HEK293T (cell line): ENCODE measurements around the gene TBC1D14.
"Not testable (repeated sequence)": the region's sequence is repeated elsewhere in the genome, so short reads cannot be mapped to it uniquely, and the experiment has no call there.

Experiments
- BHLHE40 ChIP-seq: fragments of 450-650 bp; IDR thresholded peaks from 2 replicates; pipeline ENCODE4 v1.6.1; 2016; ENCODE audit warnings: mild to moderate bottlenecking, moderate library complexity, borderline replicate concordance
- CTBP1 ChIP-seq: fragments of 450-650 bp; IDR thresholded peaks from 2 replicates; pipeline ENCODE4 v1.6.1; 2016; ENCODE audit warnings: borderline replicate concordance
- ELF4 ChIP-seq: fragments of 450-650 bp; IDR thresholded peaks from 2 replicates; pipeline ENCODE4 v1.6.1; 2017; ENCODE audit warnings: antibody characterized with exemption
- FOXM1 ChIP-seq: fragments of 450-650 bp; IDR thresholded peaks from 2 replicates; pipeline ENCODE4 v1.6.1; 2017; ENCODE audit warnings: mild to moderate bottlenecking, borderline replicate concordance
- L3MBTL2 ChIP-seq: fragments of 450-650 bp; conservative IDR thresholded peaks from 2 replicates; pipeline ENCODE4 v1.6.1; 2016; ENCODE audit warnings: mild to moderate bottlenecking
- NFRKB ChIP-seq: fragments of 450-650 bp; IDR thresholded peaks from 2 replicates; pipeline ENCODE4 v1.6.1; 2016; ENCODE audit warnings: mild to moderate bottlenecking, moderate library complexity
- SP1 ChIP-seq: fragments of 450-650 bp; IDR thresholded peaks from 2 replicates; pipeline ENCODE4 v1.6.1; 2017
- SUZ12 ChIP-seq: fragments of 450-650 bp; IDR thresholded peaks from 2 replicates; pipeline ENCODE4 v1.6.1; 2016; ENCODE audit warnings: mild to moderate bottlenecking
- TARDBP ChIP-seq: fragments of 450-650 bp; IDR thresholded peaks from 2 replicates; pipeline ENCODE4 v1.6.1; 2016
- ZNF384 ChIP-seq: fragments of 450-650 bp; IDR thresholded peaks from 2 replicates; pipeline ENCODE4 v1.6.1; 2016

- TF ChIP-seq FOXM1, TARDBP, NFRKB, ELF4, ZNF384, SUZ12, SP1, BHLHE40, L3MBTL2, CTBP1: not testable (repeated sequence)
These were observed 18.7 kb upstream of the TBC1D14 start for GRCh38 chr4:6890971-6891370.
